Caki2 (cell line): ENCODE measurements around the gene ARG2. TPM values are rescaled to one million over a fixed set of nuclear protein-coding genes. Genes with fewer than 3 reads are reported as not detected.
A peak's percentile ranks its signal among the peaks of the same experiment; 100 is the strongest.

Experiments used
- DNase-seq: peaks from one replicate; pipeline ENCODE4 v3.0.0-alpha.2; 2015; ENCODE audit warnings: low read depth
- in situ Hi-C: cut with HindIII; loops from 2 replicates; pipeline ENCODE4 v1.10.0; 2016; ENCODE audit warnings: low sequenced_read_pairs, low pct_unique_long_range_greater_than_20kb, mixed read lengths
- total RNA-seq: library from RNA; depleted of rRNA; stranded (reverse); fragments of >200 nt; shearing (Covaris generic); gene quantifications from 2 replicates; pipeline ENCODE4 v1.2.3, GENCODE V29; 2014; ENCODE audit warnings: low replicate concordance; rRNA removed

The ARG2 gene
- 5.2 and 19.8 TPM in 2 replicates for total RNA-seq

- in situ Hi-C loops = no loop called here
- DNase-seq = peak; percentile 92
These were observed at the start of gene ARG2 for GRCh38 chr14:67619446-67620216. Gene ARG2 (plus strand): TSS chr14:67619920. CDS start chr14:67619978, 58 bp downstream.

DNA sequence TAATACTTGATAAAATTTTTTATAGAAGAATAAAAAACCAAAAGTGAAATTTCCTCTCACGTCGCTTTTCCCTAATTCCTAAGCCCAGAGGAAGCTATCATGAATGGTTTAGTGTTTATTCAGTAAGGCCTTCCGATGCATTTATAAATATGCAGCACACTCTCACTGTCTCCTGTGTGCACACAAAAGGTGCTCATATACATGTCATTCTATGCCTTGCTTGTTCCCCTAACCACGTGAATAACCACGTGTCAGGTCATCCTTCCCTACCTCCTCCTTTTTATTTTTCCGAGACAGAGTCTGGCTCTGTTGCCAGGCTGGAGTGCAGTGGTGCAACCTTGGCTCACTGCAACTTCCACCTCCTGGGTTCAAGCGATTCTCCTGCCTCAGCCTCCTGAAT is 49.3 kb upstream of the ARG2 start:
- in situ Hi-C loops = no loop called here
- DNase-seq = no peak

- in situ Hi-C loops = no loop called here
- DNase-seq = peak; percentile 14
These were observed 48.3 kb upstream of the ARG2 start for GRCh38 chr14:67571275-67571990.

DNA sequence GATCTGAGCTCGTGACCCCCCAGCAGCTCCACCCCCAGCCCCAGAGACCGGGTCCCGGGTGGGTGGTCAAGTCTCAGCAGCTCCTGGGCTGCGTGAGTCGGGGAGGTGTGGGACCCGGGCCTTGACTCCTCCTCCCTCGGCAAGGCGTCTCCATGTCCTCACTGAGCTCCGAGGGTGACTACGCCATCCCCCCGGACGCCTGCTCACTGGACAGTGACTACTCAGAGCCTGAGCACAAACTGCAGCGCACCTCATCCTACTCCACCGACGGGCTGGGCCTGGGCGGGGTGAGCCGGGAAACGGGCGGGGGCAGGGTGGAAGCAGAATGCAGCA is 47.8 kb upstream of the ARG2 start:
- no peak for DNase-seq
- in situ Hi-C loops = no loop called here

GRCh38 chr14:67572608-67573007 is 47.1 kb upstream of the ARG2 start:
- in situ Hi-C loops = no loop called here

DNA sequence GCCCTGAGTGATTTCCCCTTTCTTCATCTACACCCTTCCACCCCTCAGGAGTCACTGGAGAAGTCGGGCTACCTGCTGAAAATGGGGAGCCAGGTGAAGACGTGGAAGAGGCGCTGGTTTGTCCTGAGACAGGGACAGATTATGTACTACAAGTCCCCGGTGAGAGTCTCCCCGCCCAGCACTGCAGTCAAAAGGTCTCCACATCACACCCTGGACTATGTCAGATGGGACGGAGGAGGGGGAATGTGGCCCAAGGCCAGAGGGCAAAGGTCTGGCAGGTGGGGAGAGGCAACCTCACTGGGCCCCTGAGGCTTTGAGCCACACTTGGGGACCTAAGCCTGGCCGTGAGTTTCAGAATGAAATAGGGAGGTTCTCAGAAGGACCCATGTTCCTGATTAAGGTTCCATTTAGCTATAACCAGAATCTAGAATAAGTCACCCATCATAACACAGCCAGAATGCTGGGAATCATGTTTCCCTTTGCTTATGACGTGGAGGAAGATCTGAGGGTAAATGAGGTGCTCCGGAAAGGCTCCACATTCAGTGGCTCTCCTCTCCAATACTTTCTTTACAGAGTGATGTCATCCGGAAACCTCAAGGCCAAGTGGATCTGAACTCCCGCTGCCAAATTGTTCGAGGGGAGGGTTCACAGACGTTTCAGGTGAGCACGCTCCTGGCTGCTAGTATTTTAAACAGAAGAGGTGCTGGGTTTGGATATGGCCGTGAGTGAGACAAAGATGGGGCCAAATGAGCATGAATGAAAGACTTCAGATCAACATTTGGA is 46.3 kb upstream of the ARG2 start:
- DNase-seq = no peak
- in situ Hi-C loops = no loop called here

More at GRCh38 chr14:67572608-67573007, 47.1 kb upstream of the ARG2 start:
- DNase-seq = no peak

DNA sequence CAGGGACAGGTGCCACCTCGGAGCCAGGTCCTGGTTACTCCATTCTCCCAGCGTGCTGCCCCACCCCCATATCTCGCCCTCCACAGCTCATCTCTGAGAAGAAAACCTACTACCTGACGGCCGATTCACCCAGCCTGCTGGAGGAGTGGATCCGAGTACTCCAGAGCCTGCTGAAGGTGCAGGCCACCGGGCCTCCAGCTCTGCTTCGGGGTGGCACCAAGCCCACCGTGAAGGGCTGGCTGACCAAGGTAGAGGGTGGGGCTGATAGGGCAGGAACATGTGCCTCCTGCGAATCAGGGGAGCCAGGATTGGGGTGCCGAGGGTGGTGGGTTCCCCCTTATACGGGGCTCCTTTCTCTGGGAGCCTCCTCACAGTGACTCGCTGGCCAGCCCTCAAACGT is 45.6 kb upstream of the ARG2 start:
- in situ Hi-C loops = no loop called here
- DNase-seq = no peak

- in situ Hi-C loops = no loop called here
- DNase-seq = no peak
These were observed 44.9 kb upstream of the ARG2 start for GRCh38 chr14:67574806-67575205.

- DNase-seq = no peak
- in situ Hi-C loops = no loop called here
These were observed 44.0 kb upstream of the ARG2 start for GRCh38 chr14:67575684-67576083.

DNA sequence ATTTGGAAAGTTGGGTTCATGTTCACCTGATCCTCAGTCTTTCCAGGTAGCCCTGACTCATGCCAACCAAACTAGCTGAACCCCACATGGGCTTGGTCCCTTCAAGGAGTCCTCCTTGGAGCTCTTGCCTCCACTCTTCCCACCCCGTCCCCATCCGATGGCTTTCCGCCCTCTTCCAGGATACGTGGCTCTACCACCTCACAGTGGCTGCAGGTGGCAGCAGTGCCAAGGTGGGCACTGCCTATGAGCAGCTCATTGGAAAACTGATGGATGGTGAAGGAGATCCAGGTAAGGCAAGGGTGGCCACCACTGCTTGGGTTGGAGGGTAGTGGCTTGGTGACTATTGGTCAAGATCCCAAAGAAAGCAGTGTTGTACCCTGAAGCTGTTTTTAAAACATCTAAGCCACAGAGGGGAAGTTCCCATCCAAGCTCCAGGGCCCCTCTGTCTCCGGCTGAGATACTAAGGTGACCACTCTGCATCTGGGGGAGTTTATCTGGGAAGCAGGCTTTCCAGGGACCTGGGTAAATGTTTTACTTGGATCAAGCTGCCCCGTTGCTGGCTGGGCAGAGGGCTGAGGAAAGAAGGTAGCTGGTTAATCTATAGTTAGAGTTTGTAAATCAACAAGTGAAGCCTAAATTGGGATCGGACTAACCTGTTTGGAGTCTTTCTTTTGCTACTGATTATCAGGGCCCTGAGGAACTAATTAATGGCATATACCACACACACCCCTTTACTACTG is 43.3 kb upstream of the ARG2 start:
- in situ Hi-C loops = no loop called here
- no peak for DNase-seq

DNA sequence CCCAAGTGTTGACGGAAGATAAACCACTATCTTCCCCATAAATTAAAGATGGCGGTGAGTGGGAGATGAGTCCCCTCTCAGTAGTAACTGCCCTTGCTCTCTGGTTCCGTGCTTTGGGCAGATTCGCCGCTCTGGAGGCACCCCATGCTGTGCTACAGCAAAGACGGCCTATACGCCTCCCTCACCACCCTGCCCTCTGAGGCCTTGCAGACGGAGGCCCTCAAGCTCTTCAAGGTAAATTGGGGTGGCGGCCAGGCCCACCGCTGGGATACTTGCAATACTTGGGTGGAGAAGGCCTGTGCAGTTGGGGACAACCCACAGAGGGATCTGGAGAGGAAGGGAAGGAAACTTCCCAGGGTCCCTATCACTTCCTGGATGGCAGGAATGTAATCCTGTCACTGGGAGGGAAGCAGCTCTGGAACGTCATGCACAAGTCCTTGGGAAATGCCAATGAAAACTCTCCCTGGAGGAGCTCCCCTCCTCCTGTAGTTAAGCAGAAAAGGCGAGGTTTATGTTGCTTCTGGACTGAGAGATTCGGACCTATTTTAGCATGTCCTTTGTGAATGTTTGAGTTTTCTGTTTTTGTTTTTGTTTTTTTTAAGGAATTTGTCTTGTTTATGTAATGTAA is 42.4 kb upstream of the ARG2 start:
- in situ Hi-C loops = no loop called here
- DNase-seq = no peak

DNA sequence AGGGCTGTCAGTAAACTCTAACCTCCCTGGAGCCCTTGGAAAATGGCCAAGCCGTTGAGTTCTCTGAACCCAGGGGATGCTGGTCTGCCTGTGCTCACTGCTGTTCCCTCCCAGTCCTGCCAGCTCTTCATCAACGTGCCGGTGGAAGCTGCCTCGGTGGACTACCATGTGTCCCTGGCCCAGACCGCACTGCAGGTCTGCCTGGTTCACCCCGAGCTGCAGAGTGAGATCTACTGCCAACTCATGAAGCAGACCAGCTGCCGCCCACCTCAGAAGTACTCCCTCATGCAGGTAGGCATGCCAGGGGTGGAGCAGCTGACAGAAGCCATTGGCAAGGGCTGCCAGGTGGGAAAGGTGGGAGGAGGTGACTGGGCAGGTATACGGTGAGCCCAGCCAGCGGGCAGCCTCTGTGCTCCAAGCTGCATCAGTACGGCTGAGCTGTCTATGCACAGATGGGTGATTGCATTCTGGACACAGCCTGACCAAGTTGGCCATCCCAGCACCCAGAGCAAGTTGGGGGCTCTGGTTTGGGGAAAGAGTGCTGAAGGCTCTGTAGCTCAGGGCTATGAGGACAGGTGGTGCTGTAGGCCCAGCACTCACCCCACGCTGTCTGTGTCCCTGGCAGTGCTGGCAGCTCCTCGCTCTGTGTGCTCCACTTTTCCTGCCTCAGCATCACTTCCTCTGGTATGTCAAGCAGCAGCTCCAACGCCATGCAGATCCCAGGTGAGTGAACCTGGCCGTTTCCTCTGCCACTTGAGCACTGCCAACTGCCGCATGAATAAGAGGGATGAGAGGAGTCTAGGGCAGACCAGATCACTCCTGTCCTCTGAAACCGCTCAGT is 41.6 kb upstream of the ARG2 start:
- in situ Hi-C loops = no loop called here
- no peak for DNase-seq

- in situ Hi-C loops = no loop called here
- no peak for DNase-seq
These were observed 40.7 kb upstream of the ARG2 start for GRCh38 chr14:67579040-67579439.

DNA sequence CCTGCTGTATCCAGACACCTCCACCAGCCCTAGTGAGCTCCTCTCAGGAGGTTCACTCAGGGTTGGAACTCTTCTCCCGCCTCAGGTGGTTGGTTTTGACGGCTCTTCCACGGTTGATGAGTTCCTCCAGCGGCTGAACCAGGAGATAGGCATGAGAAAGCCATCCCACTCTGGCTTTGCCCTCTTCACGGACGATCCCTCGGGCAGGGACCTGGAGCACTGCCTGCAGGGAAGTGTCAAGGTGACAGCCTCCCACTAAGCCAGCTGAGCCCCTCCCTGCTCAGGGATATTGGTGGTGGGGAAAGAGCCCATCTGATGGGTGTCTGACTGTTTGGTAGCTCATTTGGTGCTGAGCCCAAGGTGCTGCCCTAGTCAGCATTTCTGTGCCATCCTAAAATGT is 40.1 kb upstream of the ARG2 start:
- in situ Hi-C loops = no loop called here
- DNase-seq = no peak

- in situ Hi-C loops = no loop called here
These were observed 39.2 kb upstream of the ARG2 start for GRCh38 chr14:67580336-67581171.

DNA sequence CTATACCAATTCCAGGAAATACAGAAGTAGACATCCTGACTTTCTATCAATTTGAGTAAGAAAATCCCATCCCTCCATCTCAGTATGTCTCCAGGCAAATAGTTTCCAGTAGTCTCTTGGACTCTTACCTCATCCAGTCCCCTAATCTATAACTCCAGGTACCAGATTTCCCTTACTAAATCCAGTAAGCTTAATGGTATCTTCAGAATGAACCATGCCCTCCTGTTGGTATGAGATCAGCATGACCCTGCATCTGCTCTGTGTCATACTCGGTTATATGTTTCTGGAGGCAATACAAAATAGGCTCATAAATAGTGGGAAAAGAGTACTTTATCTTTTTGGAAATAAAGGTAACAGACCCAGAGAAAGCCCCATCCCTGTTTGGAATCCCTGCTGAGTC is 38.1 kb upstream of the ARG2 start:
- DNase-seq = no peak
- in situ Hi-C loops = no loop called here

More at GRCh38 chr14:67580336-67581171, 39.2 kb upstream of the ARG2 start:
- DNase-seq = no peak
